Stimulated activated effector memory CD8-positive, alpha-beta T cell treated with anti-CD3 and anti-CD28 coated beads, Interleukin-12 subunit alpha, Interleukin-12 subunit beta, amount 100 ng/mL, for 72 hours (primary cell): ENCODE measurements around the gene SEPTIN12.
A peak's percentile ranks its signal among the peaks of the same experiment; 100 is the strongest.

Experiments
- ATAC-seq: fragments of 150-1000 bp; cut with Tn5 transposase; 2 replicates; pipeline ENCODE4 v1.10.0; 2021
- DNase-seq, 2 donors: peaks; one replicate each; pipeline ENCODE4 v3.0.0; 2021 to 2022; ENCODE audit warnings: low spot score in 2 of 2
- H3K27ac Mint-ChIP-seq: one replicate; pipeline ENCODE4 v1.8.0; 2022; ENCODE audit warnings: mild to moderate bottlenecking, mixed read lengths
- H3K36me3 Mint-ChIP-seq: one replicate; pipeline ENCODE4 v1.8.0; 2022; ENCODE audit warnings: mild to moderate bottlenecking, mixed read lengths
- H3K4me1 Mint-ChIP-seq: one replicate; pipeline ENCODE4 v1.8.0; 2022; ENCODE audit warnings: mixed read lengths
- H3K4me3 Mint-ChIP-seq: one replicate; pipeline ENCODE4 v1.8.0; 2022; ENCODE audit warnings: mild to moderate bottlenecking, mixed read lengths
- H3K9me3 Mint-ChIP-seq: one replicate; pipeline ENCODE4 v1.8.0; 2022; ENCODE audit warnings: mixed read lengths

Gene SEPTIN12

GRCh38 chr16:4778050-4778392 is 10.1 kb downstream of the SEPTIN12 start:
- DNase-seq (no peak), ATAC-seq (no peak)
- H3K27ac Mint-ChIP-seq, result no peak overlapping the region
- H3K9me3 Mint-ChIP-seq, result no peaks in the 10 kb centered on the region
- no peaks in the 10 kb centered on the region for H3K4me1 Mint-ChIP-seq
- H3K36me3 Mint-ChIP-seq, result no peaks in the 10 kb centered on the region
- no peak overlapping the region for H3K4me3 Mint-ChIP-seq

- Mint-ChIP-seq H3K9me3 (no peaks in the 10 kb centered on the region), H3K4me3 (no peak overlapping the region), H3K27ac (no peak overlapping the region), H3K4me1 (no peaks in the 10 kb centered on the region), H3K36me3 (no peaks in the 10 kb centered on the region)
- DNase-seq, result no peak
- ATAC-seq, result no peak
Observed at GRCh38 chr16:4777339-4778049, 10.7 kb downstream of the SEPTIN12 start.

GRCh38 chr16:4776141-4776705 is 11.9 kb downstream of the SEPTIN12 start:
- H3K36me3 Mint-ChIP-seq, result no peaks in the 10 kb centered on the region
- ATAC-seq (no peak), DNase-seq (no peak)
- no peaks in the 10 kb centered on the region for H3K9me3 Mint-ChIP-seq
- H3K4me3 Mint-ChIP-seq, result no peak overlapping the region
- no peak overlapping the region for H3K27ac Mint-ChIP-seq
- H3K4me1 Mint-ChIP-seq, result no peaks in the 10 kb centered on the region

- no peaks in the 10 kb centered on the region for H3K4me1 Mint-ChIP-seq
Observed at GRCh38 chr16:4775005-4775404, 13.1 kb downstream of the SEPTIN12 start.

GRCh38 chr16:4772351-4772750 is 15.8 kb downstream of the SEPTIN12 start:
- Mint-ChIP-seq H3K27ac (no peak overlapping the region), H3K4me3 (no peak overlapping the region), H3K9me3 (no peaks in the 10 kb centered on the region), H3K36me3 (peaks cover 11% of the 10 kb centered on the region), H3K4me1 (peaks cover 23% of the 10 kb centered on the region)
- ATAC-seq (no peak), DNase-seq (no peak)

More at GRCh38 chr16:4775005-4775404, 13.1 kb downstream of the SEPTIN12 start:
- ATAC-seq, result no peak
- H3K27ac Mint-ChIP-seq, result no peak overlapping the region
- no peak overlapping the region for H3K4me3 Mint-ChIP-seq
- H3K9me3 Mint-ChIP-seq, result no peaks in the 10 kb centered on the region
- H3K36me3 Mint-ChIP-seq, result no peaks in the 10 kb centered on the region
- no peak for DNase-seq

- H3K9me3 Mint-ChIP-seq, result no peaks in the 10 kb centered on the region
- peaks cover 23% of the 10 kb centered on the region for H3K4me1 Mint-ChIP-seq
- no peak overlapping the region for H3K27ac Mint-ChIP-seq
- DNase-seq (no peak), ATAC-seq (no peak)
- no peak overlapping the region for H3K4me3 Mint-ChIP-seq
- H3K36me3 Mint-ChIP-seq, result peaks cover 16% of the 10 kb centered on the region
Observed at GRCh38 chr16:4771646-4772045, 16.5 kb downstream of the SEPTIN12 start.

- peaks cover 25% of the 10 kb centered on the region for H3K36me3 Mint-ChIP-seq
- DNase-seq (no peak), ATAC-seq (no peak)
- peak overlapping the region; percentile 88 for H3K4me3 Mint-ChIP-seq
- peak overlapping the region; percentile 85 for H3K27ac Mint-ChIP-seq
- H3K4me1 Mint-ChIP-seq, result peaks cover 31% of the 10 kb centered on the region
- no peaks in the 10 kb centered on the region for H3K9me3 Mint-ChIP-seq
Observed at GRCh38 chr16:4769306-4769638, 18.9 kb downstream of the SEPTIN12 start.

- DNase-seq, result peak; percentile 68 to 94
- H3K27ac Mint-ChIP-seq, result peak overlapping the region; percentile 85
Observed at GRCh38 chr16:4768549-4769305, 19.4 kb downstream of the SEPTIN12 start.

GRCh38 chr16:4767872-4768548 is 20.1 kb downstream of the SEPTIN12 start:
- Mint-ChIP-seq H3K4me3 (peak overlapping the region; percentile 88), H3K36me3 (peaks cover 38% of the 10 kb centered on the region), H3K9me3 (no peaks in the 10 kb centered on the region), H3K4me1 (peaks cover 31% of the 10 kb centered on the region), H3K27ac (peak overlapping the region; percentile 85)
- peak; percentile 2 for ATAC-seq
- DNase-seq, result no peak

More at GRCh38 chr16:4768549-4769305, 19.4 kb downstream of the SEPTIN12 start:
- Mint-ChIP-seq H3K9me3 (no peaks in the 10 kb centered on the region), H3K36me3 (peaks cover 30% of the 10 kb centered on the region), H3K4me3 (peak overlapping the region; percentile 88), H3K4me1 (peaks cover 31% of the 10 kb centered on the region)
- ATAC-seq, result peak; percentile 81

- ATAC-seq (peak; percentile 86), DNase-seq (peak; percentile 93 to 99)
- Mint-ChIP-seq H3K4me1 (peaks cover 31% of the 10 kb centered on the region), H3K4me3 (peak within 1 kb of the TSS; percentile 88), H3K36me3 (peaks cover 47% of the 10 kb centered on the region), H3K9me3 (no peaks in the 10 kb centered on the region), H3K27ac (peak within 1 kb of the TSS; percentile 85)
Observed at GRCh38 chr16:4766875-4767628, 21.1 kb downstream of the SEPTIN12 start, which contains the start of gene ZNF500. TSS of gene ZNF500 (minus strand) at chr16:4767162. CDS start at chr16:4765978, 1,184 bp downstream.

GRCh38 chr16:4765511-4766474 is 22.4 kb downstream of the SEPTIN12 start:
- H3K4me1 Mint-ChIP-seq, result peaks cover 31% of the 10 kb centered on the region
- no peak for DNase-seq
- H3K4me3 Mint-ChIP-seq, result peak overlapping the region; percentile 88
- ATAC-seq, result no peak
- H3K27ac Mint-ChIP-seq, result peak overlapping the region; percentile 85
- H3K9me3 Mint-ChIP-seq, result no peaks in the 10 kb centered on the region
- H3K36me3 Mint-ChIP-seq, result peaks cover 60% of the 10 kb centered on the region

GRCh38 chr16:4763791-4764190 is 24.4 kb downstream of the SEPTIN12 start:
- DNase-seq, result no peak
- Mint-ChIP-seq H3K4me3 (no peak overlapping the region), H3K27ac (peak overlapping the region; percentile 60), H3K9me3 (no peaks in the 10 kb centered on the region), H3K4me1 (peaks cover 26% of the 10 kb centered on the region), H3K36me3 (peaks cover 80% of the 10 kb centered on the region)
- ATAC-seq, result no peak

GRCh38 chr16:4762205-4762604 is 25.9 kb downstream of the SEPTIN12 start:
- no peak for DNase-seq
- Mint-ChIP-seq H3K36me3 (peaks cover 83% of the 10 kb centered on the region), H3K4me3 (no peak overlapping the region), H3K27ac (peak overlapping the region; percentile 76), H3K9me3 (no peaks in the 10 kb centered on the region), H3K4me1 (peaks cover 14% of the 10 kb centered on the region)
- no peak for ATAC-seq
